Fibroblast of skin of right quadriceps (primary cell): ENCODE measurements around the gene OR2F2.

Experiments used
- DNase-seq: peaks from one replicate; pipeline ENCODE4 v3.0.0-alpha.2; 2013

The OR2F2 gene

GRCh38 chr7:143980746-143981510, 45.9 kb downstream of the OR2F2 start:
- no peak for DNase-seq

DNA sequence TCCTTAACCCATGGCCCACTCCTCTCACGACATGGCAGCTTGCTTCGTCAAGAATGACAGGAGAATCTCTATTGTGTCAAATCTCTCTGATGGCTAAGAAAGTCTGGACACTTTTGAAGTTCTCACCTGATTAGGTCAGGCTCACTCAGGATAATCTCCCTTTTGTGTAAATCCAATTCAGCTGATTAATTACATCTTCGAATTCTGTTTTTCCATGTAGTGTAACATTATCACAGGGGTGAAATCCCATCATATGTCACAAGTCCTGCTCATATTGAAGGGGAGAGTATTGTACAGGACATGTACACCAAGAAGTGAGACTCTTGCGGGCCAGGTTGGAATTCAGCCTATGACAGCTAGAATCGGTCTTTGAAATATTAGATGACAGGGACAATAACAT, 48.9 kb downstream of the OR2F2 start:
- no peak for DNase-seq
